Stimulated activated CD8-positive, alpha-beta memory T cell treated with anti-CD3 and anti-CD28 coated beads, Interleukin-12 subunit alpha, Interleukin-12 subunit beta, amount 100 ng/mL, for 4 hours (primary cell): ENCODE data around the gene LILRA5.
"Not testable (repeated sequence)": the region's sequence is repeated elsewhere in the genome, so short reads cannot be mapped to it uniquely, and the experiment has no call there.

Experiments used
- DNase-seq: peaks from one replicate; pipeline ENCODE4 v3.0.0-alpha.2; 2020; ENCODE audit warnings: low read depth

LILRA5 gene

GRCh38 chr19:54333586-54334298 lies 20.8 kb upstream of the LILRA5 start:
- DNase-seq, result no peak

- no peak for DNase-seq
Observed at GRCh38 chr19:54332149-54332548, 19.2 kb upstream of the LILRA5 start.

GRCh38 chr19:54331626-54332025 lies 18.7 kb upstream of the LILRA5 start:
- DNase-seq, result no peak

GRCh38 chr19:54329476-54330165 lies 16.7 kb upstream of the LILRA5 start:
- DNase-seq, result no peak

GRCh38 chr19:54328781-54329180 lies 15.8 kb upstream of the LILRA5 start:
- DNase-seq, result not testable (repeated sequence)

- no peak for DNase-seq
Observed at GRCh38 chr19:54325631-54326030, 12.7 kb upstream of the LILRA5 start.

- DNase-seq, result no peak
Observed at GRCh38 chr19:54325194-54325621, 12.2 kb upstream of the LILRA5 start.

- DNase-seq, result no peak
Observed at GRCh38 chr19:54324071-54324470, 11.1 kb upstream of the LILRA5 start.

GRCh38 chr19:54322934-54323333 lies 10.0 kb upstream of the LILRA5 start:
- not testable (repeated sequence) for DNase-seq

GRCh38 chr19:54322295-54322694 lies 9.3 kb upstream of the LILRA5 start:
- DNase-seq, result not testable (repeated sequence)

- no peak for DNase-seq
Observed at GRCh38 chr19:54319892-54320670, 7.1 kb upstream of the LILRA5 start.

- no peak for DNase-seq
Observed at GRCh38 chr19:54319049-54319448, 6.1 kb upstream of the LILRA5 start.

- DNase-seq, result no peak
Observed at GRCh38 chr19:54317965-54318240, 4.9 kb upstream of the LILRA5 start.

- no peak for DNase-seq
Observed at GRCh38 chr19:54317108-54317964, 4.4 kb upstream of the LILRA5 start.

- DNase-seq, result no peak
Observed at GRCh38 chr19:54316746-54317107, 3.8 kb upstream of the LILRA5 start.

GRCh38 chr19:54315956-54316355 lies 3.0 kb upstream of the LILRA5 start:
- no peak for DNase-seq

- no peak for DNase-seq
Observed at GRCh38 chr19:54312011-54312410, 955 bp downstream of the LILRA5 start.

GRCh38 chr19:54311486-54311885 lies 1.5 kb downstream of the LILRA5 start:
- DNase-seq, result no peak

- no peak for DNase-seq
Observed at GRCh38 chr19:54310543-54310942, 2.4 kb downstream of the LILRA5 start.

GRCh38 chr19:54309811-54310210 lies 3.2 kb downstream of the LILRA5 start:
- DNase-seq, result no peak

- no peak for DNase-seq
Observed at GRCh38 chr19:54307389-54308020, 5.5 kb downstream of the LILRA5 start.

- no peak for DNase-seq
Observed at GRCh38 chr19:54305141-54305540, 7.8 kb downstream of the LILRA5 start.
